Adrenal gland (tissue), 12 donors: ENCODE data around the gene TSSK6. TPM values are rescaled to one million over a fixed set of nuclear protein-coding genes. Genes with fewer than 3 reads are reported as not detected.

Experiments used
- DNase-seq, 7 donors: peaks; one replicate each; pipeline ENCODE4 v3.0.0-alpha.2; 2019 to 2020
- H3K27ac ChIP-seq, 5 donors: fragments of 200-600 bp; sonication (generic) in 4 of 5; 1 replicate in 3 of 5; 2 replicates in 2 of 5; pipeline versions ENCODE4 v1.5.1 to v1.8.0; 2016 to 2020; ENCODE audit warnings: mild to moderate bottlenecking in 1 of 5
- H3K27me3 ChIP-seq: fragments of 200-600 bp; 2 replicates; pipeline ENCODE4 v1.8.0; 2021
- H3K36me3 ChIP-seq, 2 donors: fragments of 200-600 bp; replicated peaks in 1 of 2; 1 replicate in 1 of 2; 2 replicates in 1 of 2; pipeline versions ENCODE4 v1.5.1 to v1.8.0; 2018 to 2022
- H3K4me1 ChIP-seq, 2 donors: fragments of 200-600 bp; replicated peaks in 1 of 2; 1 replicate in 1 of 2; 2 replicates in 1 of 2; pipeline versions ENCODE4 v1.5.1 to v1.8.0; 2018 to 2021
- H3K4me3 ChIP-seq, 4 donors: fragments of 200-600 bp; sonication (generic) in 3 of 4; one replicate each; pipeline ENCODE4 v1.5.1; 2016 to 2018
- H3K9me3 ChIP-seq, 3 donors: fragments of 200-600 bp; sonication (generic) in 1 of 3; replicated peaks in 1 of 3; 1 replicate in 2 of 3; 2 replicates in 1 of 3; pipeline versions ENCODE4 v1.5.1 to v1.8.0; 2016 to 2021
- CTCF ChIP-seq, 6 experiments: fragments of 450-650 bp in 4 of 6; fragments of 200-600 bp in 2 of 6; sonication (generic) in 1 of 6; IDR thresholded peaks; 1 replicate in 5 of 6; 2 replicates in 1 of 6; pipeline versions ENCODE4 v1.5.1 to v1.8.0; 2016 to 2021; ENCODE audit warnings: antibody characterized with exemption in 6 of 6, mild to moderate bottlenecking in 2 of 6, moderate library complexity in 1 of 6
- POLR2A ChIP-seq, 2 donors: fragments of 450-650 bp; IDR thresholded peaks; one replicate each; pipeline ENCODE4 v1.6.1; 2017; ENCODE audit warnings: antibody characterized with exemption in 2 of 2, mild to moderate bottlenecking in 2 of 2, moderate library complexity in 1 of 2
- WGBS, 4 donors: extraction: QIAGEN DNeasy Blood & Tissue Kit in 2 of 4; methylation state at CpG; one replicate each; pipeline versions ENCODE4 v1.1.5 to v1.1.7; 2013 to 2017; 5-methylcytosine and 5-hydroxymethylcytosine counted together
- intact Hi-C, 2 donors: fragments of 100-400 bp; cut with DNase I; formaldehyde crosslinking; loops; one replicate each; pipeline versions ENCODE4 v1.14.1 to v1.15.0; 2022 to 2023
- polyA plus RNA-seq, 3 donors: library from polyadenylated mRNA; stranded (reverse); fragments of 200-250 nt in 2 of 3; fragments of 350-450 nt in 1 of 3; fragmentation: Illumina TruSeq in 1 of 3; extraction: RNeasy Lipid Tissue Mini Kit (QIAGEN cat#74804) in 1 of 3; gene quantifications; one replicate each; pipeline ENCODE4 v1.2.3, GENCODE V29; 2013 to 2014
- total RNA-seq, 9 donors: library from RNA; depleted of rRNA in 4 of 9; stranded (reverse); fragments of >200 nt in 4 of 9; fragments of 120-200 nt in 1 of 9; fragmentation: NEBNext Ultra II Directional in 1 of 9; extraction: Animal tissue kit (Norgen Biotek cat#: 25700) in 1 of 9; gene quantifications; one replicate each; pipeline versions ENCODE4 v1.1.0 to v1.2.4, GENCODE V29; 2013 to 2023
- donor health status: healthy with polysubstance abuse.
- donor health status: Bipolar disorder and iron deficiency.
- donor health status: DM: yes; HTN: yes; CAD: no.
- donor health status: DM: no; HTN: no; CAD: no.
- donor health status: DM: no; HTN: no; CAD: no.
- donor health status: DM: yes; HTN: yes; CAD: no.

Gene TSSK6
- total and polyA plus RNA-seq, 12 donors, result 0.37 to 50.5 (median 3.4) TPM; not detected in 1

GRCh38 chr19:19513682-19514081 is 1.7 kb downstream of the TSSK6 start:
- no peak for TF ChIP-seq POLR2A (IDR thresholded peaks at IDR 0.05)
- Histone ChIP-seq H3K36me3 (no peaks in the 10 kb centered on the region), H3K4me3 (no peak overlapping the region), H3K9me3 (no peaks in the 10 kb centered on the region), H3K27ac (no peak overlapping the region), H3K4me1 (peaks cover 8 to 21% of the 10 kb centered on the region in 2 donors), H3K27me3 (no peaks in the 10 kb centered on the region)
- no peak for DNase-seq
- intact Hi-C loops, result no loop called here
- WGBS, 4 donors, result 81 to 83% (median 82%) methylated on average over 17 of the region's 17 CpGs

GRCh38 chr19:19510432-19510831 is 4.9 kb downstream of the TSSK6 start:
- Histone ChIP-seq H3K9me3 (no peaks in the 10 kb centered on the region), H3K36me3 (peaks cover 0 to 18% of the 10 kb centered on the region in 2 donors), H3K27ac (no peak overlapping the region), H3K27me3 (no peaks in the 10 kb centered on the region), H3K4me3 (no peak overlapping the region), H3K4me1 (peaks cover 0 to 2% of the 10 kb centered on the region in 2 donors)
- DNase-seq, result peak in 2 of 7 donors; percentile 59 to 61
- no peak for TF ChIP-seq CTCF (IDR thresholded peaks at IDR 0.05)
- no peak for TF ChIP-seq POLR2A (IDR thresholded peaks at IDR 0.05)
- intact Hi-C loops, result no loop called here
- 20 to 51% (median 27%) methylated on average over 2 to 6 of the region's 6 CpGs for WGBS, 4 donors

GRCh38 chr19:19508217-19508616 is 7.1 kb downstream of the TSSK6 start:
- Histone ChIP-seq H3K36me3 (peaks cover 0 to 25% of the 10 kb centered on the region in 2 donors), H3K9me3 (no peaks in the 10 kb centered on the region), H3K27me3 (no peaks in the 10 kb centered on the region), H3K4me3 (no peak overlapping the region), H3K4me1 (no peaks in the 10 kb centered on the region), H3K27ac (no peak overlapping the region)
- 86 to 92% (median 87%) methylated on average over 6 to 11 of the region's 11 CpGs for WGBS, 4 donors
- intact Hi-C loops, result no loop called here
- no peak for DNase-seq
- TF ChIP-seq CTCF (IDR thresholded peaks at IDR 0.05), result no peak
- TF ChIP-seq POLR2A (IDR thresholded peaks at IDR 0.05), result no peak

GRCh38 chr19:19507354-19507753 is 8.0 kb downstream of the TSSK6 start:
- intact Hi-C loops, result no loop called here
- no peak for TF ChIP-seq POLR2A (IDR thresholded peaks at IDR 0.05)
- no peak for TF ChIP-seq CTCF (IDR thresholded peaks at IDR 0.05)
- no peak overlapping the region for H3K27ac ChIP-seq
- WGBS, 4 donors, result 74 to 90% (median 87%) methylated on average over 5 to 8 of the region's 8 CpGs
- no peak overlapping the region for H3K4me3 ChIP-seq
- no peak for DNase-seq
- H3K27me3 ChIP-seq, result no peaks in the 10 kb centered on the region
- no peaks in the 10 kb centered on the region for H3K4me1 ChIP-seq
- no peaks in the 10 kb centered on the region for H3K9me3 ChIP-seq
- H3K36me3 ChIP-seq, result peaks cover 0 to 34% of the 10 kb centered on the region in 2 donors

- Histone ChIP-seq H3K36me3 (peaks cover 0 to 42% of the 10 kb centered on the region in 2 donors), H3K4me3 (no peak overlapping the region), H3K9me3 (no peaks in the 10 kb centered on the region), H3K4me1 (no peaks in the 10 kb centered on the region), H3K27ac (no peak overlapping the region), H3K27me3 (no peaks in the 10 kb centered on the region)
- 83 to 95% (median 91%) methylated on average over 12 of the region's 12 CpGs for WGBS, 4 donors
- intact Hi-C loops, result no loop called here
- TF ChIP-seq CTCF (IDR thresholded peaks at IDR 0.05) (no peak), POLR2A (IDR thresholded peaks at IDR 0.05) (no peak)
- DNase-seq, result no peak
These were observed 8.8 kb downstream of the TSSK6 start for GRCh38 chr19:19506592-19506991.
